Stomach (tissue), 9 donors: ENCODE data around the gene VPS13D. TPM values are rescaled to one million over a fixed set of nuclear protein-coding genes. Genes with fewer than 3 reads are reported as not detected.

Experiments
- DNase-seq, 2 donors: peaks; one replicate each; pipeline versions ENCODE4 v3.0.0 to v3.0.0-alpha.2; 2013 to 2019
- H3K27ac ChIP-seq, 5 donors: fragments of 200-600 bp in 4 of 5; sonication (generic) in 4 of 5; one replicate each; pipeline ENCODE4 v1.5.1; 2013 to 2019; ENCODE audit warnings: mild to moderate bottlenecking in 1 of 5, moderate library complexity in 1 of 5
- H3K27me3 ChIP-seq, 3 donors: fragments of 200-600 bp; sonication (generic); one replicate each; pipeline ENCODE4 v1.5.1; 2017 to 2019; ENCODE audit warnings: mixed run types in 1 of 3
- H3K36me3 ChIP-seq, 4 donors: fragments of 200-600 bp; sonication (generic); 1 replicate in 3 of 4; 2 replicates in 1 of 4; pipeline ENCODE4 v1.5.1; 2016 to 2019
- H3K4me1 ChIP-seq, 4 donors: fragments of 200-600 bp; sonication (generic); one replicate each; pipeline ENCODE4 v1.5.1; 2016 to 2019
- H3K4me3 ChIP-seq, 4 donors: fragments of 200-600 bp; sonication (generic) in 3 of 4; one replicate each; pipeline ENCODE4 v1.5.1; 2016 to 2019; ENCODE audit warnings: mild to moderate bottlenecking in 1 of 4
- H3K9me3 ChIP-seq, 4 donors: fragments of 200-600 bp; sonication (generic); one replicate each; pipeline ENCODE4 v1.5.1; 2016 to 2019
- EP300 ChIP-seq: sonication (generic); formaldehyde crosslinking; IDR thresholded peaks from one replicate; pipeline ENCODE4 v1.6.1; 2017; ENCODE audit warnings: antibody characterized with exemption
- POLR2A ChIP-seq, 4 donors: fragments of 450-650 bp; IDR thresholded peaks; one replicate each; pipeline ENCODE4 v1.6.1; 2016; ENCODE audit warnings: antibody characterized with exemption in 4 of 4, control low read depth in 2 of 4, mild to moderate bottlenecking in 1 of 4, moderate library complexity in 1 of 4
- POLR2AphosphoS5 ChIP-seq, 3 donors: sonication (generic); formaldehyde crosslinking; IDR thresholded peaks; one replicate each; pipeline ENCODE4 v1.6.1; 2016; ENCODE audit warnings: antibody characterized with exemption in 3 of 3
- WGBS, 5 donors: extraction: QIAGEN DNeasy Blood & Tissue Kit in 3 of 5; methylation state at CpG; one replicate each; pipeline versions ENCODE4 v1.1.5 to v1.1.7; 2013 to 2018; 5-methylcytosine and 5-hydroxymethylcytosine counted together
- intact Hi-C: fragments of 100-400 bp; cut with DNase I; formaldehyde crosslinking; loops from one replicate; pipeline ENCODE4 v1.15.1; 2023; ENCODE audit warnings: low total_unique reads
- polyA plus RNA-seq, 3 donors: library from polyadenylated mRNA; stranded (reverse); fragments of 200-250 nt; gene quantifications; one replicate each; pipeline ENCODE4 v1.2.3, GENCODE V29; 2013
- total RNA-seq, 5 donors: library from RNA; depleted of rRNA; stranded (reverse); fragments of >200 nt; gene quantifications; one replicate each; pipeline versions ENCODE4 v1.1.0 to v1.2.3, GENCODE V29; 2014 to 2016
- TF ChIP-seq, protein P1 (sequence below), 7 experiments: fragments of 450-650 bp in 4 of 7; fragments of 200-600 bp in 3 of 7; sonication (generic) in 3 of 7; IDR thresholded peaks; one replicate each; pipeline ENCODE4 v1.5.1; 2016 to 2019; ENCODE audit warnings: antibody characterized with exemption in 7 of 7, control low read depth in 2 of 7, mild to moderate bottlenecking in 1 of 7
- donor health status: healthy with polysubstance abuse.
- donor health status: Bipolar disorder and iron deficiency.
- donor health status: healthy.

Gene VPS13D
- total and polyA plus RNA-seq, 8 donors, result 6.7 to 106 (median 66.5) TPM

- Histone ChIP-seq H3K27me3 (no peaks in the 10 kb centered on the region), H3K4me3 (no peak overlapping the region), H3K36me3 (no peaks in the 10 kb centered on the region), H3K4me1 (peaks cover 21 to 51% (median 36%) of the 10 kb centered on the region in 4 donors), H3K27ac (peak overlapping the region in 3 of 5 donors; percentile 8 to 84 (median 79)), H3K9me3 (no peaks in the 10 kb centered on the region)
- intact Hi-C loops, result no loop called here
- 73 to 89% (median 88%) methylated on average over 9 of the region's 9 CpGs for WGBS, 5 donors
- TF ChIP-seq POLR2A (IDR thresholded peaks at IDR 0.05) (no peak), POLR2AphosphoS5 (IDR thresholded peaks at IDR 0.05) (no peak)
- TF ChIP-seq, protein P1, sequence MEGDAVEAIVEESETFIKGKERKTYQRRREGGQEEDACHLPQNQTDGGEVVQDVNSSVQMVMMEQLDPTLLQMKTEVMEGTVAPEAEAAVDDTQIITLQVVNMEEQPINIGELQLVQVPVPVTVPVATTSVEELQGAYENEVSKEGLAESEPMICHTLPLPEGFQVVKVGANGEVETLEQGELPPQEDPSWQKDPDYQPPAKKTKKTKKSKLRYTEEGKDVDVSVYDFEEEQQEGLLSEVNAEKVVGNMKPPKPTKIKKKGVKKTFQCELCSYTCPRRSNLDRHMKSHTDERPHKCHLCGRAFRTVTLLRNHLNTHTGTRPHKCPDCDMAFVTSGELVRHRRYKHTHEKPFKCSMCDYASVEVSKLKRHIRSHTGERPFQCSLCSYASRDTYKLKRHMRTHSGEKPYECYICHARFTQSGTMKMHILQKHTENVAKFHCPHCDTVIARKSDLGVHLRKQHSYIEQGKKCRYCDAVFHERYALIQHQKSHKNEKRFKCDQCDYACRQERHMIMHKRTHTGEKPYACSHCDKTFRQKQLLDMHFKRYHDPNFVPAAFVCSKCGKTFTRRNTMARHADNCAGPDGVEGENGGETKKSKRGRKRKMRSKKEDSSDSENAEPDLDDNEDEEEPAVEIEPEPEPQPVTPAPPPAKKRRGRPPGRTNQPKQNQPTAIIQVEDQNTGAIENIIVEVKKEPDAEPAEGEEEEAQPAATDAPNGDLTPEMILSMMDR (IDR thresholded peaks at IDR 0.05), result no peak
- no peak for DNase-seq
Measured at GRCh38 chr1:12542616-12543592, 313.1 kb downstream of the VPS13D start.

DNA sequence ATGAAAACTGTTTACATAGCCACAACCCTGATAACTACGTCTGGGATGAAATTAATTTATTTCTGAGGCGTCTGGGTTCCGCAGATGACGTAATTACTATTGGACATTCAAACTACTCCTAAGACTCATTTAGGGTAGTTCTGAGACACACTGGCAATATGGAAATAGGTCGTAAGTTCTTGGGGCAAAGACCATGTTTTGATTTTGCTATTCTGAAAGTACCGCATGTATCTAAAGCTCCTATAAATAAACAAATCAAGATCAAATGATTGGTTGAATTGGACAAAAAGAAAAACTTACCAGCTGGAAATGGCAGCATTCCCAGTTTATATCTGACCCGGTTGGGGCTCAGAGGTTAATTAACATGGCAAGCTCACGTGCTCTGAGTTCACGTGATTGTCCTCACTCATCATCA is 313.9 kb downstream of the VPS13D start:
- Histone ChIP-seq H3K4me3 (no peak overlapping the region), H3K27me3 (no peaks in the 10 kb centered on the region), H3K4me1 (peaks cover 21 to 53% (median 41%) of the 10 kb centered on the region in 4 donors), H3K36me3 (no peaks in the 10 kb centered on the region), H3K27ac (peak overlapping the region in 1 of 5 donors; percentile 84), H3K9me3 (no peaks in the 10 kb centered on the region)
- intact Hi-C loops, result no loop called here
- DNase-seq, result no peak
- 22 to 45% (median 28%) methylated on average over 9 of the region's 9 CpGs for WGBS, 5 donors
- TF ChIP-seq EP300, result no peak
- TF ChIP-seq, protein P1 (IDR thresholded peaks at IDR 0.05), result no peak
- TF ChIP-seq POLR2A (IDR thresholded peaks at IDR 0.05), result no peak
- no peak for TF ChIP-seq POLR2AphosphoS5 (IDR thresholded peaks at IDR 0.05)

DNA sequence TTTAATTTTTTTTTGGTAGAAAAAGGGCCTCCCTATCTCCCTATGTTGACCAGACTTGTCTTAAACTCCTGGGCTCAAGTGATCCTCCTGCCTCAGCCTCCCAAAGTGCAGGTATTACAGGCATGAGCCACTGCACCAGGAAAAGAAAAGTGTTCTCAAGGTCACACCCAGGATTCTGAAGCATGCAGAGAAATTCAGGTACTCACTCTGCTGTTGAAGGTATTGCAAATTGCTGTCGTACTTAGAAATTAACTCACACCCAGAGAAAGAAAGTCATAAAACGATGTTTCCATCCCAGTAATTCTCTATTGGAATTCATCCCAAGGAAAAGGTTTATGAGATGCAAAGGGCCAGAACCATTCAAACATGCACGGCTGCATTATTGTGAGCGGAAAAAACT is 314.5 kb downstream of the VPS13D start:
- Histone ChIP-seq H3K27me3 (no peaks in the 10 kb centered on the region), H3K36me3 (no peaks in the 10 kb centered on the region), H3K4me3 (no peak overlapping the region), H3K4me1 (peaks cover 23 to 56% (median 46%) of the 10 kb centered on the region in 4 donors), H3K9me3 (no peaks in the 10 kb centered on the region), H3K27ac (peak overlapping the region in 1 of 5 donors; percentile 84)
- WGBS, 5 donors, result 77 to 92% (median 89%) methylated on average over 4 of the region's 4 CpGs
- intact Hi-C loops, result no loop called here
- TF ChIP-seq EP300 (no peak), POLR2A (IDR thresholded peaks at IDR 0.05) (no peak), POLR2AphosphoS5 (IDR thresholded peaks at IDR 0.05) (no peak)
- TF ChIP-seq, protein P1 (IDR thresholded peaks at IDR 0.05), result no peak
- DNase-seq, result no peak

DNA sequence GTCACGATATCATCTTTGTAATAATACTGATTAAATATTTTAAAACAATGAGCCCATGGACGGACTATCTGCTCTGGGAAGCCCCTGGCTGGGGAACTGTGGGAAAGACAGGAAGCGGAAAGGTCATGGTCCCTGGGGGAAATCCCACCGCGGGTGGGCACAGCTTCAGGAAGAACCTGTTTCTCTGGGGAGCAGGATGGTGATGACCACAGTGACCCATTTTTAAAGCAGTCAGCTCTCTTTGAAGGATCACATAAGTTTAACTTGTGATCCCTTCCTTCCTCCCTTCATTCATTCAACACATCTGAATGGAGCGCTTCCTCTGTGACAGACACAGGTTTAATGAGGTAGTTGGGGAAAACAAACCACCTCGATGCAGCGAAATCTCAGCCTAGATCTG is 315.2 kb downstream of the VPS13D start:
- WGBS, 5 donors, result 48 to 62% (median 55%) methylated on average over 8 of the region's 8 CpGs
- H3K36me3 ChIP-seq, result no peaks in the 10 kb centered on the region
- peaks cover 24 to 56% (median 47%) of the 10 kb centered on the region in 4 donors for H3K4me1 ChIP-seq
- intact Hi-C loops, result no loop called here
- no peak overlapping the region for H3K4me3 ChIP-seq
- TF ChIP-seq POLR2A (IDR thresholded peaks at IDR 0.05) (no peak), POLR2AphosphoS5 (IDR thresholded peaks at IDR 0.05) (no peak), EP300 (no peak)
- TF ChIP-seq, protein P1 (IDR thresholded peaks at IDR 0.05), result no peak
- DNase-seq, result no peak
- H3K27me3 ChIP-seq, result no peaks in the 10 kb centered on the region
- no peak overlapping the region for H3K27ac ChIP-seq
- H3K9me3 ChIP-seq, result no peaks in the 10 kb centered on the region
